ENCODE data around the gene DPP10. TPM values are rescaled to one million over a fixed set of nuclear protein-coding genes. Genes with fewer than 3 reads are reported as not detected.

DPP10 gene
- total and polyA plus RNA-seq, 9 donors, result 0.12 to 5.9 (median 0.64) TPM; not detected in 3

DNA sequence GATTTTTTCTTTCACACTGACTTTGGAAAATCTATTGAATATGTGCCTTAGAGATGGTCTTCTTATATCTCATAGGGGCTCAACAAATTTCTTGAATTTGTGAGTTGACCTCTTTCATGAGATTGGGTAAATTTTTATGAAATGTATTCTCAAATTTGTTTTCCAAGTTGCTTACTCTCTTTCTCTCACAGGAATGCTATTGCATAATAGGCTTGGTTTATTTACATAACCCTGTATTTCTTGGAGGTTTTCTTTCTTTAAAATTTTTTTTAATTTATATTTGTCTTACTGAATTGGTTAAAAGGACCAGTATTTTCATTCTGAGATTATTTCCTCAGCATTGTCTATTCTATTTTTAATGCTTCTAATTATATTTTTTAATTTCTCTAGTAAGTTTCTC, 917.1 kb downstream of the DPP10 start:
- H3K36me3 ChIP-seq, result no peaks in the 10 kb centered on the region
- no peaks in the 10 kb centered on the region for H3K9me3 ChIP-seq
- no peak for DNase-seq
- H3K27ac ChIP-seq, result no peak overlapping the region
- no peaks in the 10 kb centered on the region for H3K27me3 ChIP-seq
- intact Hi-C loops (cut with DNase I), result no loop called here
- no peak overlapping the region for H3K4me3 ChIP-seq
- no peak for TF ChIP-seq EP300 (IDR thresholded peaks at IDR 0.05)
- TF ChIP-seq POLR2A (IDR thresholded peaks at IDR 0.05), result no peak
- TF ChIP-seq, protein P1, sequence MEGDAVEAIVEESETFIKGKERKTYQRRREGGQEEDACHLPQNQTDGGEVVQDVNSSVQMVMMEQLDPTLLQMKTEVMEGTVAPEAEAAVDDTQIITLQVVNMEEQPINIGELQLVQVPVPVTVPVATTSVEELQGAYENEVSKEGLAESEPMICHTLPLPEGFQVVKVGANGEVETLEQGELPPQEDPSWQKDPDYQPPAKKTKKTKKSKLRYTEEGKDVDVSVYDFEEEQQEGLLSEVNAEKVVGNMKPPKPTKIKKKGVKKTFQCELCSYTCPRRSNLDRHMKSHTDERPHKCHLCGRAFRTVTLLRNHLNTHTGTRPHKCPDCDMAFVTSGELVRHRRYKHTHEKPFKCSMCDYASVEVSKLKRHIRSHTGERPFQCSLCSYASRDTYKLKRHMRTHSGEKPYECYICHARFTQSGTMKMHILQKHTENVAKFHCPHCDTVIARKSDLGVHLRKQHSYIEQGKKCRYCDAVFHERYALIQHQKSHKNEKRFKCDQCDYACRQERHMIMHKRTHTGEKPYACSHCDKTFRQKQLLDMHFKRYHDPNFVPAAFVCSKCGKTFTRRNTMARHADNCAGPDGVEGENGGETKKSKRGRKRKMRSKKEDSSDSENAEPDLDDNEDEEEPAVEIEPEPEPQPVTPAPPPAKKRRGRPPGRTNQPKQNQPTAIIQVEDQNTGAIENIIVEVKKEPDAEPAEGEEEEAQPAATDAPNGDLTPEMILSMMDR (IDR thresholded peaks at IDR 0.05), result no peak
- no peaks in the 10 kb centered on the region for H3K4me1 ChIP-seq (ENCODE audit: insufficient read depth)

DNA sequence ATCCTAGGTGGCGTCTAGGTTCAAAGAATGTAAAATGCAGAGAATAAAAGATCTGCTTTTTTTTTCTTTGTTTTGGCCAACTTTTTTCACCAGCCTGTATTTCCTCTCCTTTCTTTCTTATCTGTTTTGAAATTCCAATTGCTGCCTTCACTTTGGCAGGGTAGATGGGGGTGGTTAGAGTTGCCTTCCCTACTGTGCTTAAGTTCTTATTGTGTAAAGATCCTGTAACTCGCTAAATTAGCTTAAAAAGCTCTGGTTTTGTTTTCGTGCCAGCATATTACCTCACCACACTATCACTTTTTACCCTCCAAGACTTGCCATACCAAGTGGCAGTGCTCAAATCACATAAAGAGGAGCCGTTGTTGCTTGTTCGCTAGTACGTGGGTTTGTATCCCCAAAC, 921.7 kb downstream of the DPP10 start:
- no peak overlapping the region for H3K27ac ChIP-seq
- no peaks in the 10 kb centered on the region for H3K4me1 ChIP-seq (ENCODE audit: insufficient read depth)
- no peaks in the 10 kb centered on the region for H3K27me3 ChIP-seq
- intact Hi-C loops (cut with DNase I), result no loop called here
- DNase-seq, result no peak
- H3K36me3 ChIP-seq, result no peaks in the 10 kb centered on the region
- H3K9me3 ChIP-seq, result no peaks in the 10 kb centered on the region
- 75 to 84% (median 78%) methylated on average over 6 of the region's 6 CpGs for WGBS, 3 donors
- TF ChIP-seq POLR2A (IDR thresholded peaks at IDR 0.05) (no peak), EP300 (IDR thresholded peaks at IDR 0.05) (no peak)
- TF ChIP-seq, protein P1 (IDR thresholded peaks at IDR 0.05), result no peak
- no peak overlapping the region for H3K4me3 ChIP-seq

DNA sequence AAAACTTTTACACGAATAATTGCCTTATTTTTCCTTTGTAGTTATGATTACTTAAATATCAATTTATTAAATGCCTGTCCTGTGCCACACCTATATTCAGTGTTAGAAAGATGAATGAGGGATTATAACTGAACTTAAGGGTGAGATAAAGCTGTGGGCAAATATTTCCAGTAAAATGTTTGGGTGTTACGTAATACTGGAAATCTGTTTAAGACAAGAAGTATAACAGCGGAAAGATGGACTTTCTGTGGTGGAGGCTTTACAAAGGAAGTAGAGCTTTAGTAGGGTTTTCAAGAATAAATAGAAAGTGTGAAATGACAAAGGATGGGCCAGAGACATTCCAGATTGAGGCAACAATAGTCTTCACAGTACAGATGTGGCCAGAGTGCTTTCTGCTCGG, 927.0 kb downstream of the DPP10 start:
- TF ChIP-seq, protein P1 (IDR thresholded peaks at IDR 0.05), result no peak
- TF ChIP-seq POLR2A (IDR thresholded peaks at IDR 0.05) (no peak), EP300 (IDR thresholded peaks at IDR 0.05) (no peak)
- WGBS, 3 donors, result 78 to 85% (median 80%) methylated on average over 4 of the region's 4 CpGs
- H3K9me3 ChIP-seq, result no peaks in the 10 kb centered on the region
- no peak overlapping the region for H3K27ac ChIP-seq
- DNase-seq, result no peak
- no peaks in the 10 kb centered on the region for H3K4me1 ChIP-seq (ENCODE audit: insufficient read depth)
- no peaks in the 10 kb centered on the region for H3K27me3 ChIP-seq
- intact Hi-C loops (cut with DNase I), result no loop called here
- H3K36me3 ChIP-seq, result no peaks in the 10 kb centered on the region
- H3K4me3 ChIP-seq, result no peak overlapping the region

DNA sequence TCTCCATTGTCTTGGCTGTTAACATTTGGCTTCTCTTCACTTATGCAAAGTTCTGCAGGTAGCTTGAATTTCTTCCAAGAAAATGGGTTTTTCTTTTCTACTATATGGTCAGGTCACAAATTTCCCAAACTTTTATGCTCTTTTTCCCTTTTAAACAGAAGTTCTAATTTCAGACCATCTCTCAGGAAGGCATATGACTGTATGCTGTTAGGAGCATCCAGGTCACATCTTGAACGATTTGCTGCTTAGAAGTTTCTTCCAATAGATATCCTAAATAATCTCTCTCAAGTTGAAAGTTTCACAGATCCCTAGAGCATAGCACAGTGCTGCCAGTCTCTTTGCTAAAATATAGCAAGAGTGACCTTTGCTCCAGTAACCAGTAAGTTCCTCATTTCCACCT, 932.5 kb downstream of the DPP10 start:
- Histone ChIP-seq H3K27ac (no peak overlapping the region), H3K27me3 (no peaks in the 10 kb centered on the region), H3K4me1 (ENCODE audit: insufficient read depth) (no peaks in the 10 kb centered on the region), H3K36me3 (no peaks in the 10 kb centered on the region), H3K4me3 (no peak overlapping the region), H3K9me3 (no peaks in the 10 kb centered on the region)
- intact Hi-C loops (cut with DNase I), result no loop called here
- TF ChIP-seq POLR2A (IDR thresholded peaks at IDR 0.05) (no peak), EP300 (IDR thresholded peaks at IDR 0.05) (no peak)
- TF ChIP-seq, protein P1 (IDR thresholded peaks at IDR 0.05), result no peak
- DNase-seq, result no peak
- 80 to 81% (median 80%) methylated on average over 1 of the region's 1 CpG for WGBS, 3 donors

DNA sequence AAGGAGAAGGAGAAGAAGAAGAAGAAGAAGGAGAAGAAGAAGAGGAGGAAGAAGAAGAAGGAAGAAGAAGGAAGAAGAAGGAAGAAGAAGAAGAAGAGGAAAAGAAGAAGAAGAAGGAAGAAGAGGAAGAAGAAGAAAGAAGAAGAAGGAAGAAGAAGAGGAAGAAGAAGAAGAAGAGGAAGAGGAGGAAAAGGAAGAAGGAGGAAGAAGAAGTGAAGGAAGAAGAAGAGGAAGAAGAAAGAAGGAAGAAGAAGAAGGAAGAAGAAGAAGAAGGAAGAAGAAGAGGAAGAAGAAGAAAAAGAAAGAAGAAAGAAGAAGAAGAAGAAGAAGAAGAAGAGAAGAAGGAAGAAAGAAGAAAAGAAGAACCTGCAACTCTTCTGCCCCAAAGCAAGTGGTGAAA, 942.0 kb downstream of the DPP10 start:
- Histone ChIP-seq H3K4me1 (ENCODE audit: insufficient read depth) (no peaks in the 10 kb centered on the region), H3K4me3 (no peak overlapping the region), H3K9me3 (no peaks in the 10 kb centered on the region), H3K27me3 (no peaks in the 10 kb centered on the region), H3K27ac (no peak overlapping the region), H3K36me3 (no peaks in the 10 kb centered on the region)
- TF ChIP-seq POLR2A (IDR thresholded peaks at IDR 0.05) (no peak), EP300 (IDR thresholded peaks at IDR 0.05) (no peak)
- TF ChIP-seq, protein P1 (IDR thresholded peaks at IDR 0.05), result no peak
- DNase-seq, result no peak
- intact Hi-C loops (cut with DNase I), result no loop called here
